GM21381 (cell line): ENCODE results near the gene MYO1A.
"Not testable (repeated sequence)": the region's sequence is repeated elsewhere in the genome, so short reads cannot be mapped to it uniquely, and the experiment has no call there.

Experiments
- ATAC-seq: cut with Tn5 transposase; IDR thresholded peaks from one replicate; pipeline ENCODE4 v1.9.1; 2021; ENCODE audit warnings: mild to moderate bottlenecking, moderate library complexity; ENCODE audit not compliant: unreplicated experiment

The MYO1A gene

GRCh38 chr12:57048423-57049118 lies 1.4 kb downstream of the MYO1A start:
- no peak for ATAC-seq

- no peak for ATAC-seq
Observed at GRCh38 chr12:57047981-57048380, 1.9 kb downstream of the MYO1A start.

- ATAC-seq = no peak
Observed at GRCh38 chr12:57046947-57047890, 2.7 kb downstream of the MYO1A start.

GRCh38 chr12:57046086-57046791 lies 3.7 kb downstream of the MYO1A start:
- no peak for ATAC-seq

- ATAC-seq = no peak
Observed at GRCh38 chr12:57044889-57045288, 5.0 kb downstream of the MYO1A start.

- ATAC-seq = no peak
Observed at GRCh38 chr12:57044468-57044867, 5.5 kb downstream of the MYO1A start.

- no peak for ATAC-seq
Observed at GRCh38 chr12:57042695-57043094, 7.2 kb downstream of the MYO1A start.

- no peak for ATAC-seq
Observed at GRCh38 chr12:57040750-57041149, 9.2 kb downstream of the MYO1A start.

- no peak for ATAC-seq
Observed at GRCh38 chr12:57040211-57040610, 9.7 kb downstream of the MYO1A start.

GRCh38 chr12:57039016-57039798 lies 10.7 kb downstream of the MYO1A start:
- ATAC-seq = no peak

GRCh38 chr12:57037264-57037663 lies 12.7 kb downstream of the MYO1A start:
- ATAC-seq = no peak

- no peak for ATAC-seq
Observed at GRCh38 chr12:57033431-57033830, 16.5 kb downstream of the MYO1A start.

GRCh38 chr12:57031789-57032188 lies 18.1 kb downstream of the MYO1A start:
- ATAC-seq = no peak

GRCh38 chr12:57031138-57031725 lies 18.7 kb downstream of the MYO1A start:
- no peak for ATAC-seq

GRCh38 chr12:57029457-57029856 lies 20.5 kb downstream of the MYO1A start:
- ATAC-seq = no peak

- ATAC-seq = no peak
Observed at GRCh38 chr12:57027805-57028153, 22.1 kb downstream of the MYO1A start.

- ATAC-seq = no peak
Observed at GRCh38 chr12:57027011-57027804, 22.7 kb downstream of the MYO1A start.

- no peak for ATAC-seq
Observed at GRCh38 chr12:57025196-57025595, 24.7 kb downstream of the MYO1A start.

- not testable (repeated sequence) for ATAC-seq
Observed at GRCh38 chr12:57022324-57022723, 27.6 kb downstream of the MYO1A start.
